H1 (cell line): ENCODE results near the gene SNX2. TPM values are rescaled to one million over a fixed set of nuclear protein-coding genes. Genes with fewer than 3 reads are reported as not detected.

Experiments
- CTBP2 ChIP-seq: IDR thresholded peaks from 2 replicates; pipeline ENCODE4 v1.7.0; 2011; ENCODE audit warnings: borderline replicate concordance, mild to moderate bottlenecking, moderate library complexity, mixed read lengths, low read length; ENCODE audit not compliant: insufficient read depth, insufficient read length
- KDM1A ChIP-seq: fragments of 200-600, 300-600 bp; sonication (generic); IDR thresholded peaks from 2 replicates; pipeline ENCODE4 v1.7.1; 2016; ENCODE audit warnings: mild to moderate bottlenecking, low read length, borderline replicate concordance
- SP1 ChIP-seq: IDR thresholded peaks from 2 replicates; pipeline ENCODE4 v1.6.1; 2011; ENCODE audit warnings: low read depth, low read length
- TEAD4 ChIP-seq: IDR thresholded peaks from 2 replicates; pipeline ENCODE4 v1.6.1; 2012; ENCODE audit warnings: low read depth, low read length, inconsistent platforms, mixed read lengths
- YY1 ChIP-seq: IDR thresholded peaks from 2 replicates; pipeline ENCODE4 v1.6.1; 2011; ENCODE audit warnings: low read depth, mild to moderate bottlenecking, low read length
- polyA plus RNA-seq, 7 experiments: library from polyadenylated mRNA; depleted of rRNA in 3 of 7; stranded (reverse) in 5 of 7; unstranded in 2 of 7; fragments of >200 nt in 5 of 7; fragments of 200-250 nt in 2 of 7; gene quantifications; 1 replicate in 5 of 7; 2 replicates in 1 of 7; 4 replicates in 1 of 7; pipeline versions ENCODE4 v1.2.1 to v1.2.3, GENCODE V29; 2011 to 2013; ENCODE audit warnings: missing spikeins in 2 of 7, mixed read lengths in 2 of 7
- total RNA-seq: library from RNA; stranded (reverse); fragmentation: NEBNext Ultra II Directional; extraction: Animal tissue kit (Norgen Biotek cat#: 25700); gene quantifications from 2 replicates; pipeline ENCODE4 v1.2.1, GENCODE V29; 2021
- TF ChIP-seq, protein P1 (sequence below): IDR thresholded peaks from 2 replicates; pipeline ENCODE4 v1.6.1; 2012; ENCODE audit warnings: low read length, inconsistent platforms

Gene SNX2
- total and polyA plus RNA-seq, 2 of the 8 experiments (the other 6 are each of a cell fraction or from before 2014, with no cell fraction given): 51.0 to 61.2 TPM

GRCh38 chr5:122760236-122760635 lies 14.6 kb upstream of the SNX2 start (continued):
- TF ChIP-seq SP1 (no peak), TEAD4 (no peak), CTBP2 (no peak), YY1 (no peak), KDM1A (no peak)
- TF ChIP-seq, protein P1, sequence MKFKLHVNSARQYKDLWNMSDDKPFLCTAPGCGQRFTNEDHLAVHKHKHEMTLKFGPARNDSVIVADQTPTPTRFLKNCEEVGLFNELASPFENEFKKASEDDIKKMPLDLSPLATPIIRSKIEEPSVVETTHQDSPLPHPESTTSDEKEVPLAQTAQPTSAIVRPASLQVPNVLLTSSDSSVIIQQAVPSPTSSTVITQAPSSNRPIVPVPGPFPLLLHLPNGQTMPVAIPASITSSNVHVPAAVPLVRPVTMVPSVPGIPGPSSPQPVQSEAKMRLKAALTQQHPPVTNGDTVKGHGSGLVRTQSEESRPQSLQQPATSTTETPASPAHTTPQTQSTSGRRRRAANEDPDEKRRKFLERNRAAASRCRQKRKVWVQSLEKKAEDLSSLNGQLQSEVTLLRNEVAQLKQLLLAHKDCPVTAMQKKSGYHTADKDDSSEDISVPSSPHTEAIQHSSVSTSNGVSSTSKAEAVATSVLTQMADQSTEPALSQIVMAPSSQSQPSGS: no peak
